ENCODE measurements around the gene NPIPB8.
"Not testable (repeated sequence)": the region's sequence is repeated elsewhere in the genome, so short reads cannot be mapped to it uniquely, and the experiment has no call there.

Gene NPIPB8

GRCh38 chr16:28609631-28610594 lies 28.0 kb upstream of the NPIPB8 start, which contains the start of gene SULT1A1:
TSS of gene SULT1A1 (minus strand) at chr16:28610044. CDS start at chr16:28608855, 1,189 bp downstream.
- no peak for DNase-seq (ENCODE audit: low spot score)
- no peak for TF ChIP-seq CTCF (IDR thresholded peaks at IDR 0.05; ENCODE audit: extremely low read depth, insufficient read depth, missing control alignments)
- in situ Hi-C loops (cut with MboI; ENCODE audit: low pct_unique_long_range_greater_than_20kb, low sequenced_read_pairs, unreplicated experiment) = no loop called here

GRCh38 chr16:28610595-28611191 lies 27.2 kb upstream of the NPIPB8 start:
- in situ Hi-C loops (cut with MboI; ENCODE audit: low pct_unique_long_range_greater_than_20kb, low sequenced_read_pairs, unreplicated experiment) = no loop called here
- no peak for DNase-seq (ENCODE audit: low spot score)
- TF ChIP-seq CTCF (IDR thresholded peaks at IDR 0.05; ENCODE audit: extremely low read depth, insufficient read depth, missing control alignments) = no peak

GRCh38 chr16:28612359-28613280 lies 25.2 kb upstream of the NPIPB8 start:
- in situ Hi-C loops (cut with MboI; ENCODE audit: low pct_unique_long_range_greater_than_20kb, low sequenced_read_pairs, unreplicated experiment); DNase-seq (ENCODE audit: low spot score): not testable (repeated sequence)

- in situ Hi-C loops (cut with MboI; ENCODE audit: low pct_unique_long_range_greater_than_20kb, low sequenced_read_pairs, unreplicated experiment); DNase-seq (ENCODE audit: low spot score): not testable (repeated sequence)
Observed at GRCh38 chr16:28613912-28614311, 24.0 kb upstream of the NPIPB8 start.

- DNase-seq (ENCODE audit: low spot score); in situ Hi-C loops (cut with MboI; ENCODE audit: low pct_unique_long_range_greater_than_20kb, low sequenced_read_pairs, unreplicated experiment): not testable (repeated sequence)
Observed at GRCh38 chr16:28614561-28614960, 23.3 kb upstream of the NPIPB8 start.

GRCh38 chr16:28615486-28616223 lies 22.2 kb upstream of the NPIPB8 start:
- DNase-seq (ENCODE audit: low spot score); in situ Hi-C loops (cut with MboI; ENCODE audit: low pct_unique_long_range_greater_than_20kb, low sequenced_read_pairs, unreplicated experiment): not testable (repeated sequence)
- TF ChIP-seq CTCF (IDR thresholded peaks at IDR 0.05; ENCODE audit: extremely low read depth, insufficient read depth, missing control alignments) = peak; percentile 67

GRCh38 chr16:28616224-28616577 lies 21.7 kb upstream of the NPIPB8 start:
- DNase-seq (ENCODE audit: low spot score); in situ Hi-C loops (cut with MboI; ENCODE audit: low pct_unique_long_range_greater_than_20kb, low sequenced_read_pairs, unreplicated experiment): not testable (repeated sequence)

GRCh38 chr16:28616636-28617035 lies 21.2 kb upstream of the NPIPB8 start:
- in situ Hi-C loops (cut with MboI; ENCODE audit: low pct_unique_long_range_greater_than_20kb, low sequenced_read_pairs, unreplicated experiment) = no loop called here
- TF ChIP-seq CTCF (IDR thresholded peaks at IDR 0.05; ENCODE audit: extremely low read depth, insufficient read depth, missing control alignments) = no peak
- DNase-seq (ENCODE audit: low spot score) = no peak

All from GM13977 (cell line).